WTC11 (cell line): ENCODE measurements around the gene ERLEC1.
"Not testable (repeated sequence)": the region's sequence is repeated elsewhere in the genome, so short reads cannot be mapped to it uniquely, and the experiment has no call there.

Source experiments
- SP1 ChIP-seq: sonication (generic); formaldehyde crosslinking; conservative IDR thresholded peaks from 2 replicates; pipeline ENCODE4 v1.8.1; 2022; ENCODE audit warnings: missing genetic modification reagents
- TEAD1 ChIP-seq: sonication (generic); formaldehyde crosslinking; IDR thresholded peaks from 2 replicates; pipeline ENCODE4 v1.8.0; 2022; ENCODE audit warnings: mild to moderate bottlenecking, missing genetic modification reagents
- TF ChIP-seq, protein P1 (sequence below): fragments of 200-600 bp; IDR thresholded peaks from 2 replicates; pipeline ENCODE4 v1.8.0; 2022; ENCODE audit warnings: antibody characterized with exemption
- TF ChIP-seq, protein P2 (sequence below): sonication (generic); formaldehyde crosslinking; IDR thresholded peaks from 2 replicates; pipeline ENCODE4 v1.8.0; 2022; ENCODE audit warnings: mild to moderate bottlenecking, missing genetic modification reagents

DNA sequence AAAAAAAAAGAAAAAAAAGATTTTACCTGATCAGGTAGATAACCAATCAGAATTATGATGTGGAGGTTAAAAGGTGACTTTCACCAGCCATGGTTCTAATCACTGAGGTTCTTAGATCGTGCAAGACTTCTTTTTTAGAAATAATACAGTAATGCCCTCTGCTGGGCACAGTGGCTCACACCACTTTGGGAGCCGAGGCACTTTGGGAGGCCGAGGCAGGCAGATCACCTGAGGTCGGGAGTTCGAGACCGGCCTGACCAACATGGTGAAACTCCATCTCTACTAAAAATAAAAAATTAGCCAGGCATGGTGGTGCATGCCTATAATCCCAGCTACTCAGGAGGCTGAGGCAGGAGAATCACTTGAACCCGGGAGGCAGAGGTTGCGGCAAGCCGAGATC is 36.8 kb downstream of the ERLEC1 start:
- TF ChIP-seq, protein P1, sequence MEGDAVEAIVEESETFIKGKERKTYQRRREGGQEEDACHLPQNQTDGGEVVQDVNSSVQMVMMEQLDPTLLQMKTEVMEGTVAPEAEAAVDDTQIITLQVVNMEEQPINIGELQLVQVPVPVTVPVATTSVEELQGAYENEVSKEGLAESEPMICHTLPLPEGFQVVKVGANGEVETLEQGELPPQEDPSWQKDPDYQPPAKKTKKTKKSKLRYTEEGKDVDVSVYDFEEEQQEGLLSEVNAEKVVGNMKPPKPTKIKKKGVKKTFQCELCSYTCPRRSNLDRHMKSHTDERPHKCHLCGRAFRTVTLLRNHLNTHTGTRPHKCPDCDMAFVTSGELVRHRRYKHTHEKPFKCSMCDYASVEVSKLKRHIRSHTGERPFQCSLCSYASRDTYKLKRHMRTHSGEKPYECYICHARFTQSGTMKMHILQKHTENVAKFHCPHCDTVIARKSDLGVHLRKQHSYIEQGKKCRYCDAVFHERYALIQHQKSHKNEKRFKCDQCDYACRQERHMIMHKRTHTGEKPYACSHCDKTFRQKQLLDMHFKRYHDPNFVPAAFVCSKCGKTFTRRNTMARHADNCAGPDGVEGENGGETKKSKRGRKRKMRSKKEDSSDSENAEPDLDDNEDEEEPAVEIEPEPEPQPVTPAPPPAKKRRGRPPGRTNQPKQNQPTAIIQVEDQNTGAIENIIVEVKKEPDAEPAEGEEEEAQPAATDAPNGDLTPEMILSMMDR = peak; percentile 18; the same call in 1 of the 2 replicates
- TF ChIP-seq, protein P2, sequence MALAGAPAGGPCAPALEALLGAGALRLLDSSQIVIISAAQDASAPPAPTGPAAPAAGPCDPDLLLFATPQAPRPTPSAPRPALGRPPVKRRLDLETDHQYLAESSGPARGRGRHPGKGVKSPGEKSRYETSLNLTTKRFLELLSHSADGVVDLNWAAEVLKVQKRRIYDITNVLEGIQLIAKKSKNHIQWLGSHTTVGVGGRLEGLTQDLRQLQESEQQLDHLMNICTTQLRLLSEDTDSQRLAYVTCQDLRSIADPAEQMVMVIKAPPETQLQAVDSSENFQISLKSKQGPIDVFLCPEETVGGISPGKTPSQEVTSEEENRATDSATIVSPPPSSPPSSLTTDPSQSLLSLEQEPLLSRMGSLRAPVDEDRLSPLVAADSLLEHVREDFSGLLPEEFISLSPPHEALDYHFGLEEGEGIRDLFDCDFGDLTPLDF (CRISPR knock-in tag) = not testable (repeated sequence)
- TF ChIP-seq SP1, TEAD1 (CRISPR knock-in tag): not testable (repeated sequence)
